GM19463 (cell line): ENCODE data around the gene SERPINA10.
"Not testable (repeated sequence)": the region's sequence is repeated elsewhere in the genome, so short reads cannot be mapped to it uniquely, and the experiment has no call there.

Source experiments
- ATAC-seq: cut with Tn5 transposase; IDR thresholded peaks from one replicate; pipeline ENCODE4 v1.9.1; 2021; ENCODE audit warnings: mild to moderate bottlenecking, moderate library complexity; ENCODE audit not compliant: unreplicated experiment

SERPINA10 gene

GRCh38 chr14:94313991-94314655 lies 21.1 kb upstream of the SERPINA10 start:
- ATAC-seq = no peak

DNA sequence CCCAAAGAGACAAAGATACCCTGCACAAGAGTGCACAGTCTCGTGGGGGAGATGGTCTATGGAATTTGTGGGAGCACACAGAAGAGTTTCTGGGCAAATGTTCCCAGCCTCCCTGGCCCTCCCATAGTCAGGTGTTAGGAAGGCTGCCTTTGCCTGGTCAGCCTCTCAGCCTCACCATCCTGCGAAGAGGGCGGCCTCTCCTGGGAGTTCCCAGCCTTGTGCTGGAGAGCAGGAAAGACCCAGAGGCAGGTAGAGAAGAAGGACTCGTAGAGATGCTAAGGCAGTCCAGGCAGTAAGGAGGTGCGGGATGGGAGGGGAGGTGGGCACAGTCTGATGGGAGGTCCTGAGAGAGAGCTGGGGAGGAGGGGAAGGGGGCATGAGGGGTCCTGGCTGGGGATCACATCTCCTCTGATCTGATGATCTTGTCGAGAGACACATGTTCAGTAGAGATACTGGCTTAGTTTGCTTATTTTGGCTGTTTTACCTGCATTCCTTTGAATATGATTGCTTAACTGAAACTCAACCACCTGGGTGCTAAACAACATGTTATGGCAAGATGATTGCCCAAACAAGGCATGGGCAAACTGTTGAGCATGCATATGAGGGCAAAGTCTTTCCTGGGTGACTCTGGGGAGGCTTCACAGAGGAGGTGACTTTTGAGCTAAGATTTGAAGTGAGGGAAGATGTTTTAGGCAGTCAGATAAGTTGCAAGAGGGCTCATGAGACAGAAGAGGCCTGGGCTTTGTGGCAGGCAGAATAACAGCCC lies 19.6 kb upstream of the SERPINA10 start:
- no peak for ATAC-seq

GRCh38 chr14:94310248-94310647 lies 17.2 kb upstream of the SERPINA10 start:
- no peak for ATAC-seq

DNA sequence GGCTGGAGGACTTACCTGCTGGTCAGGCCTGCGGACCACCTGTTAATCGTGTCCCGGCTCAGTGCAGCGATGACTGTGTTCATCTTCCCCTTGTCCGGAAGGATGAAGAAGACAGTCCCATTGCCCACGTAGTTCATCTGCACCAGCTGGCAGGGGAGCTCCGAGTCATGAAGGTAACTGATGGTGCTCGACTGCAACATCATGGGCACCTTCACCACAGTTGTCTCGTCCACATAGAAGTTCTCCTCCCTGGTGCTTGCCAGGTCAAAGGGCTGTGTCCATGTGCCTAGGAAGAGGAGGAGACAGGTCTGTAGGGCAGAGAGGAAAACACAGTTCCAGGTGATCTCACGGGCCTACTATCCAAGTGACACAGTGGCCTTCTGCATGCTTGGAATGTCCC lies 16.7 kb upstream of the SERPINA10 start:
- no peak for ATAC-seq

DNA sequence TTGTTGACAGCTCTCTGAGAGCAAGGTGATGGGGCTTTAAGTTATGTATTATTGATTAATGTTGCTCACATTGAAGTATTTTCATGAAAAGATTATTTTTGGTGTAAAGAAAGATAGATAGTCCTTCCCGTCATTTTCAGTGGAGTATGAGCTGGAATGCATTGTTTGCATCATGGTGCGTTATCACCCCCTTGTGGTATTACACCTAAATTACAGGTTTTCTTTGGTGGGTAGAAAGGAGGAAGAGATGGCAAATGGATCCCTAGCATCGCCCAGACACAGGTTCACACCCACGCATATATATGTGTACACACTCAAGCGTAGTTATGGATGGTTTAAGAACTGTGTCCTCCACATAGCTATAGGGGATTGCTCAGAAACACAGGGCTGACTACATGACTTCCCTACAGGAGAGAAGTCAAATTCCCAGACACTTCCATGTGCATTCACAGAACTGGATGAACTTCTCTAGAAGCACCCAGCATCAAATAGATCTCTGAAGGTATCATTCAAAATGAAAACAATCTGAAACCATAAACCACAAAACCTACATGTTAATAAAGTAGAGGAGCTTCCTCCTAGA lies 14.4 kb upstream of the SERPINA10 start:
- ATAC-seq = no peak

DNA sequence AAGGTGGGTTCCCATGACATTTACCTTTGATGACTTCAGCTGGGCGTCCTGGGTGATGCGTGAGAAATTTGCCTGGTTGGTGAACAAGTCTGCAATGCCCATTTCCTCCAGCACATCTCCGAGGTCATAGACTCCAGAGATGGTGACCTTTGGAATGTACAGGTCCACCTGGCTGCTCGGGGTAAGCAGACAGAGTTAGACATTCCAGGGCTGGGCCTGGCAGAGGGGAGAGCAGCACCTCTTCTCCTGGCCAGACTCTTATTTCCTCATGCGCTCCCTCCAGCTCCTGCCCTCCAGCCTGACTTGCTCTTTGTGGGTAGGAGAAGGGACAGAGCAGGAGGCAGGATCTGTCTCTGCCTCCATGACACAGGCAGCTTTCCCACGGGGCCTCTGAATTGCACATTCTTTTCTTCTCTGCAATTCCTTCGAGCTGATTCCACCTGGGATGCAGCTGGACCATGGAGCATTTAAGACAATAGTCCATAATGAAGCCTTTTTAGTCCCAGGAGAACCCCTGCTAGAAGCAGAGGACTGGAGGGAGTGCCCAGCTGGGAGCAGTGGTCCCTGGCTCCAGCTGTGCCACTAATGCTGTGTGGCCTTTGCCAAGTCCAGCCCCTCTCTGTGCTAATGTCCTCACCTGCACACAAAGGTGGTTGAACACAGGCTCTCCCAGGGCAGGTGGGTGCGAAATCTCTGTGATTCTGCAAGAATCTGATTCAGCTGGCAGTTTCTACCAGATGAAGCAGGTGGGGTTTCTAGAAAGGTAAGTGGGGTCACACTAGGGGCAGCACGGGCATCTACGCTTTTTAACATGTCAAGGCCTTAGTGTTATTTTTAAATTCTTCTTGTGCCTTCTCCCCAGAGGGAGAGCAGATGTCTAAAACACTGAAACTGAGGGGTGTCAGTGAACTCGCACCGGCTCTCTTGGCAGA lies 13.2 kb upstream of the SERPINA10 start:
- ATAC-seq = no peak

DNA sequence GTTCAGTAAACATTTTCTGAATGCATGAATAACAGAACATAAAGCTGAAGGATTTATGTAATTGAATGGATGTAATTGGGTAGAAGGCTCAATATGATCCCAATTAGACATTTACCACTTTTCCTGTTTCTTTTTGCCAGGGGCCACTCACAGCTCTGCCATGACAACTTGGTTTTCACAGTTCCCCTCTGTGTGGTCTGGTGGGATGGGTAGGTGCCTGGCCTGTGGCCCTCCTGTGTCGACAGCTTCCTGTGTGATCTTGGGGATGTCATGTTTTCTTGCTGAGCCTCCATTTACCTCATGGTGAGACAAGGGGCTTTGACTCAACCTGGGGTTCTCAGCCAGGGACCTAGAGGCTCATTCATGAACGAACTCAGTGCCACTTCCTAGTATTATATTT lies 12.6 kb upstream of the SERPINA10 start:
- ATAC-seq = no peak

DNA sequence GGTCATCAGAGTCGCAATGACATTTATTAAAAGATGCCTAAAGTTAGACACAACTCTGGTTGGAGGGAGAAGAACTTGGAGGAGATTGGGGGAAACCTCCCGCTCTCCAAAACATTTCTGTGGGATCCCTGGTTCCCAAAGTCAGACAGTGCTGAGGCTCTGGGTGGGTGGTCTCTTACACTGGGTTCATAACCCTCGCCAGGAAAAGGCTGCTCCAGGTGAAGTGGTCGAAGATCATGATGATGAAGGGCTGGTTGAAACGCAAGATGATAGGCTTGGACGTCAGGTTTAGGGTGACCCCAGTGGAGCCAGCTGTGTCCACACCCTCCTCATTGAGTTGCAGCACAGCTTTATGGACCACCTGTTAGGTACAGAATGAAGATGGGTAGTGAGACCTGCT lies 11.2 kb upstream of the SERPINA10 start:
- ATAC-seq = no peak

DNA sequence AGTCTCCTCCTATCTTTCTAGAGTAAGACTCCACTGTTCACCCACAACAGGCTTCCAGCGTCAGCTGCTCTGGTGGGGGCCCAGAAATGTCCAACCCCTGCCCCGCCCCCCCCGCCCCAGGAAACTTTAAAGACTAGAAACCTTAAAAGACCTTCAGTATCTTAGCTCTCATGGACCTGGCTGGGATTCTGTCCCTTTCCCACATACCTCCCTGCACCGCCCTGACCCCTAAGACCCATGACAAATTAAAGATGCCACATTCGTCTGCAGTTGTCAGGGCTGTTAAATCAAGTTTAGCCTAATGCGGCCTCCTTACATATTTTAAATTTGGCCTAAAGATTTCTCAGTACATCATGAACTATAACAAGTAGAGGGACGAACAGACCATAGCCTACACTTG lies 10.0 kb upstream of the SERPINA10 start:
- no peak for ATAC-seq

DNA sequence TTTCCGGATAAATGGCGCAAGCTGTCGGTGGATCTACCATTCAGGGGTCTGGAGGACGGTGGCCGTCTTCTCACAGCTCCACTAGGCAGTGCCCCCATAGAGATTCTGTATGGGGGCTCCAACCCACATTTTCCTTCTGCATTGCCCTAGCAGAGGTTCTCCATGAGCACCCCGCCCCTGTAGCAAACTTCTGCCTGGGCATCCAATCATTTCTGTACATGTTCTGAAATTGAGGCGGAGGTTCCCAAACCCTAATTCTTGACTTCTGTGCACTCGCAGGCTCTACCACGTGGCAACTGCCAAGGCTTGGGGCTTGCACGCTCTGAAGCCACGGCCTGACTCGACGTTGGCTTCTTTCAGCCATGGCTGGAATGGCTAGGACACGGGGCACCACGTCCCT lies 5.1 kb upstream of the SERPINA10 start:
- ATAC-seq = no peak

GRCh38 chr14:94296181-94296545 lies 3.1 kb upstream of the SERPINA10 start:
- ATAC-seq = not testable (repeated sequence)

- ATAC-seq = no peak
Measured at GRCh38 chr14:94295360-94296180, 2.5 kb upstream of the SERPINA10 start.

GRCh38 chr14:94293578-94293924 lies 483 bp upstream of the SERPINA10 start:
- ATAC-seq = no peak

DNA sequence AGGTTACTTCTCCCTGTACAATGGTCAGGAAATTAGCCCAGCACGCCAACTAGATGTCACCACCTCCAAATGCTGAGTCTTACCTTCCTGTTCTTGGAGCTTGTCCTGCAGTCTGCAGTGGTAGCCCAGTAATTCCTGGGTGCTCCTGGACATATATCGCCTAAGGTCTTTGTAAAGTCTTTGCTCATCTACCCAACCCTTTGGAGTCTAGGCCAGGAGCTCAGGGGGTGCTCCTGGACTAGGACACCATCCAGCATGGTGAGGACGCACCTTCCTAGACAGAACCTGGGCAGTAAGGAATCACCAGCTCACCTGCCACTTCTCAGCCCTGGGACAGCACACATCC lies 569 bp downstream of the SERPINA10 start:
- ATAC-seq = no peak

GRCh38 chr14:94291906-94292525 lies 1.1 kb downstream of the SERPINA10 start:
- no peak for ATAC-seq

GRCh38 chr14:94291159-94291905 lies 1.7 kb downstream of the SERPINA10 start:
- no peak for ATAC-seq

DNA sequence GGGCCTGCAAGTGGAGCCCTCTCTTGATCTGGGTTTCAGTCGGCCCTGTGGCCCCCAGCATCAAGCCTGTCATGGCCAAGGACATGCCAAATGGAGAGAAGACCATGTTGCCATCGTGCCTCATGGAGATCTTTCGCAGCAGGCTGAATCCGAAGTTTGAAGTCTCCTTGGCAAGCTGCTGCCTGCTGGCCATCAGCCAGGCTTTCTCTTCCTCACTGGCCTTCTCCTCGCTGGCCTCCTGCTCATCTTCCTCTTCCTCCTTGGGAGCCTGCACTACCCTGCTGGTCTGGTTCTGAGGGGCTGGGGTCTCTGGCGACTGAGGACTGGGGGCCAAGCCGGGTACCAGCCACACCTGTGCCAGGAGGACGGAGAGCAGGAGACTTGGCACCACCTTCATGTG lies 2.9 kb downstream of the SERPINA10 start:
- ATAC-seq = no peak

DNA sequence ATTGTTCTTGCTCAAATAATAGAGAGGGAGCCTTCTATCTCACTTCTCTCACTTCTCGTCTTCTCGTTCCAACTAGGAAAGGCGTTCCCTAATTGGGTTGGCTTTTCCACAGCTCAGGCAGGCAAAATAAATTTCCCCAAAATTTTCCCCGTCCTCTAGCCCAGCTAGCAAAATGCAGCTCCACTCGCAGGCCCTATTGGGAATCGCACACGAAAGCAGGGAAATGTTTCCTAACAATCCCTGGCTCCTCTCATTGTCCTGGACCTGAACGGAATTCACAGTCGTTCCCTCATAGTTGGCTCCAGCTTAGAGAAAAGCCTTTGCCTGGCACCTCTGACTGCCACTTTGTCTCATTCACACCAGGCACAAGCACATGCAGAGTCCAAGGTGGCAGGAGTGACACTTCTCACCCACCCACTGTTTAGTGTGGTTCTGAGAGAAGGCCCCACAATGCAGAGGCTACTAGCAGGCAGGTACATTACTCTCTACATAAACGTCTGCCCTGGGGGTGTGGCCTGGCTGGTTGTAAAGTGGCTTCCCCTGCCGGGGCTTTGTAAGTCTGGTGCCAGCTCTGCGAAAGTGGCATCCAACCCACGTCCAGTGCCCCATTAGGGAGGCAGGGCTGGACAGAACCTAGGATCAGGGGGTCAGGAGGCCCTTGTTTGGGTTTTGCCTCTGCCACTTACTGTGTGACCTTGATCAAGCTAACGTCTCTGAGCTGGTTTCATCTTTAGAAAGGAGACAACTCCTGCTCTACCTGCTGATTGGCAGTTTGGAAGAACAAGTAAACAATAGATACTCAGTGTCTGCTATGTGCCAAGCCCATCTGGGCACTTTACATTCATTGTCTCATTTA lies 4.2 kb downstream of the SERPINA10 start:
- ATAC-seq = no peak

- ATAC-seq = no peak
Measured at GRCh38 chr14:94285158-94285557, 7.9 kb downstream of the SERPINA10 start.
